GM18951 (cell line): ENCODE data around the gene ARHGAP24.

Experiments used
- POLR2A ChIP-seq: IDR thresholded peaks from 4 replicates; pipeline ENCODE4 v1.6.1; 2011; ENCODE audit warnings: mild to moderate bottlenecking; ENCODE audit not compliant: insufficient read length, insufficient read depth; ENCODE audit errors: extremely low read depth
- in situ Hi-C: fragments of 300-500 bp; cut with MboI; formaldehyde crosslinking; loops from one replicate; pipeline ENCODE4 v1.12.0; 2022; ENCODE audit warnings: low sequenced_read_pairs, mixed read lengths, inconsistent platforms; ENCODE audit not compliant: unreplicated experiment

ARHGAP24 gene

DNA sequence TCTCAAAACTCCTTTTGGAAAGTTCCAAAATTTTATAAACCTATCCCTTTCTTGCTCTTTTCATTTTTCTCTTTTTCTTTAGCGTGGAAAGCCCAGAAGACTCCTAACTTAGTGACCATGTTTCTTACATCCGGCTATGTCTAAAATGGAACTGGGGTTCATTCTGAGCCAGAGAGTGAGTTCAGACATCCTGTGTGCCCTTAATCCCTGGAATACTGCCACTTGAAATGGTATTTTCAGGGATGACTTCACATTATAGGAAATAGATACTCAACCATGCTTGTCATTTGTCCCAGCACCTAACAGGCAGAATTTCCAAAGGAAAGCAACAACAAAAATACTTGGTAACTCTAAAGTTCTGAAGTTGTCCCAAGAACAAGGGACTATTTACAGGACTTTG, 379.6 kb downstream of the ARHGAP24 start:
- no peak for TF ChIP-seq POLR2A
- in situ Hi-C loops, result no loop called here

DNA sequence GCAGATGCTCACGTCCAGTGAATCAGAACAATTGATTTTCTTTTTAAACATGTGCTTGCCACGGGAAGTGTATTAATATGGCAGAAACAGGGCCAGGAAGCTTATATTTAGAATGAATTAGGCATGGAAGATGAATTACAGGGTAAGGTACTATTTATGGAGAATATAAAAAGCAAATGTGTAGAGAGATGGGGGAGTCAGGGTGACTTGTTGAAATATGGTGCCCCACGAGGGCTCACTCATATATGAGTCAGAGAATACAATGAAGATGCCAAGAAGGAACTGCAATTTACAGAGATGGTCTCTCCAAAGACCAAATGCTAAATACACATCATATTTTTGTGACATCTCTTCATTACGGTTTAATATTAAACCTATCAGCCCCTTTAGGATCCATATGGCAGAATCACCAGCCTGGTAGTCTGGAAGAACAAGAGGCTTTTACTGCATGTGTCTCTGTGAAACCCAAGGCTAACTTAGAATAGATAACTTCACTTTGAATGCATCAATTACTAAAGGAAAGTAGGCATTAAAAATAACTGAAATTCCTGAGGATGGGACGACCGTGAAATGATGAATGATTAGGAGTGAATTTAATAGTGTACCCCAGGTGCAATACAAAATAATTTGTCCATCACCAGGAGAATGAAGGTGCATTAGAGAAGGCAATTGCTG, 385.3 kb downstream of the ARHGAP24 start:
- in situ Hi-C loops, result no loop called here
- no peak for TF ChIP-seq POLR2A

DNA sequence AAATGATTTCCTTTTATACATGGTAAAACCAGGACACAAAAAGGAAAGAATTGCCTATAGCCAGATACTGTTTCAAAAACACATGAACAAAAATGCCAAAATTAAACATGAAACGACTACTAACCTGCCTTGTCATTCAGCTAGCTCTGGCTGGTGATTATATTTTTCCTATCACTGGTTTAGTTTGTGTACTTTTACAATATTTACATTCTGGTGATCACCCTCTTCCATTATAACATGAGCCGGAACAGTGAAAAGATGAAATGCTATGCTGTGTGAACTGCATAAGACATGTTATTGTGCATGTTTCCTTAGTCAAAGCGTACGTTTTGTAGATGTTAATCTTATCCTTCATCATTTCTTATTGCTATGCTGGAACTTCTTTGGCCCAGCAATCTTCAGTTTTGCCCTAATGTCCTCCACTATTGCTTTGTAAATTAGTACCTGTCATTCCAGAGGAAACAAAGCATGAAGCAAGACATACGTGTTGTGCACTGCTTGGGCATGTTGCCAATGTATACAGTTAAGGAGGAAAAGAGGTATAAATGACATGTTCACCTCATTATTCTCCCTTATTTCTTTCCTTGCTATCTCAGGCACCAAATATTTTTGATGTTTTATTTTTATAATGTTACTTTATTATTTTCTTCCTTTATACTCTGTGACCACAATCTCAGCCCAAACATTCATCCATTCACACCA, 386.3 kb downstream of the ARHGAP24 start:
- TF ChIP-seq POLR2A, result no peak
- in situ Hi-C loops, result no loop called here

DNA sequence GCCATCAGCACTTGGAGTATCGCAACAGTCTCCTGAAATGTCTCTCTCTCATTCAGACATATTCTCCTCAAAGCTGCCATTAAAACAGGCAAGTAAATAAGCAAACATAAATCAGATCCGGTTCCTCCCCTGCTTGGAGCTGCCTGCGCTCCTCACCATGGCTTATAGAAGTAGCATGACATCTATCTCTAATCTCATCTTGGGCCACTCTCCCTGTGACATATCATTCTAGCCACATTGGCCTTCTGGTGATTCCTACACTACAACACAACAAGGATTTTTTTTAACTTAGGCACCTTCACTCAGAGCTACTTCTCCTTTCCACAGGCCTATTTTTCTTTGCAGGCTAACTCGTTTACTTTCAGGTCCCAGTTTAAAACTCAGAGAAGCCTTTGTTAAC, 387.9 kb downstream of the ARHGAP24 start:
- no peak for TF ChIP-seq POLR2A
- in situ Hi-C loops, result no loop called here

DNA sequence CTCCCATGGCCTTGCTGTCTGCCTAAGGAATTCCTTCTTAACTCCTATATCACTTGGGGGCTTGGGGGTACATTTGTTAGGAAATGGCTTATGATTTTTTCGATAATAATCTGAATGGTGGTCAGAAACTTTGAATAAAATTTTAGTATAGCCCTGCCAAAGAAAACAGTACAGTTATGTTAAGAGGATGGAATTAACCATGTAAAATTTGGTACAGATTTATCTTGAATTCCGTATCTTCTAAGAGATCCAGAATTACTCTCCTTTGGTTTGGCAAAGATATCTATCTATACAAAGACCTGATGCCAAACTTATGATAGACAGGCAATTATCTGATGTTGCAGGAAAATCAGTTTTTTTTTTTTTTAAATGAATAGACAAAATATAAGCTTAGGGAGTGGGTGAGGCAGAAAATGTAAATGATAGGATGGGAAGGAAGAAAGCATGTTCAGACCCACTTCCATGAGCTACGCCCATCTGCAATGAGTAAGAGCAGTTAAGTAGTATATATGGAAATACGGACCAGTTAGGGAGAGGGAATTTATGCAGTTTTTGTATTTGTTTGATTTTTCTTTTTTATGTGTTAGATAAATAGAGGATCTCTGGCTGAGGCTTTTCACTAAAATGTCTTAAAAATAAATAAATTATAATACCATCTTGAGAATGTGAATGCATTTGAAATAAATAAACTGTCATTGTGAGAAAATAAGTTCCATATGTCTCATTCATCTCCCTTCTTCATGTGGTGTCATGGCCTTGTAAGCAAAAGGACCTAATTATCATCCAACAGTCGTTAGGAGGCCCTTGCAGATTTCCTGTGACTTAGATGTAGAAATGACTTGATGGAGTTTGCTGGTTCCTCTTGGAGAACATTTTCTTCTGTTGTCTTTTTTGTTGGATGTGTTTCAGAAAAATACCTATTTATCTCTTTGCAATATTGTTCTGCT, 389.6 kb downstream of the ARHGAP24 start:
- in situ Hi-C loops, result no loop called here
- no peak for TF ChIP-seq POLR2A

DNA sequence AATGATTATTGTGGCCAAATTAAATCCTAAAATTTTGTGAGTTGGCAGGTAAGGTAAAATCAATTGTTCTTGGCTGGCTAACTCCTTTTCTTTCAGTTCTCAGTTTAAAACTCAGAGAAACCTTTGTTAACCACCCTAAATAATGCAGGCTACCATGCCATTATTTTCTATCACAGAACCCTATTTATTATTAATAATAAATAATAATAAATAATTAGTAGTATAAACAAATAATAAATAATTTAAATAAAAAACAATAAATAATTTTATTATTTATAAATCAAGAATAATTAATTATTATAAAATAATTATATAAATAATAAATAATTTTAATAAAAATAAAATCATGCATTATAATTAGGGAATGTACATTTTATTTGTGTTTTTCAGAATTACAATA, 390.3 kb downstream of the ARHGAP24 start:
- no peak for TF ChIP-seq POLR2A
- in situ Hi-C loops, result no loop called here

DNA sequence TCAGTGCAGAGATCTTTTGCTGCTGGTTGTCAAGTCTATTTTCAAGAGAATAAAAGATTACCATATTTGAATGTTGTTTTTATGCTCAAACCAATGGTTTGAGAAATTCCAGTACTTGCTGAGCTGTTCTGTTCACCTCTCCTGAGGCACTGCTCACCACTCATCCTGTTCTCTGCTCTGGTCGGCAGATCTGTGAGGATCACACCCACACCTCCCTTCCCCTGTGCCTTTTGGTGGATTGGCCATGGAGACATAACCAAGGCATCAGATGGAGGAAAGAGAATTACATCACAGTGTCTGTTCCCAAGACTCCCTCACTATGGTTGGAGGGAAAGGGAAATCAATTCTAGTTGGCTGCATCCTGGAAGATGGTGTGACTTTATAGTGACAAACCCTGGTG, 391.6 kb downstream of the ARHGAP24 start:
- TF ChIP-seq POLR2A, result no peak
- in situ Hi-C loops, result no loop called here

DNA sequence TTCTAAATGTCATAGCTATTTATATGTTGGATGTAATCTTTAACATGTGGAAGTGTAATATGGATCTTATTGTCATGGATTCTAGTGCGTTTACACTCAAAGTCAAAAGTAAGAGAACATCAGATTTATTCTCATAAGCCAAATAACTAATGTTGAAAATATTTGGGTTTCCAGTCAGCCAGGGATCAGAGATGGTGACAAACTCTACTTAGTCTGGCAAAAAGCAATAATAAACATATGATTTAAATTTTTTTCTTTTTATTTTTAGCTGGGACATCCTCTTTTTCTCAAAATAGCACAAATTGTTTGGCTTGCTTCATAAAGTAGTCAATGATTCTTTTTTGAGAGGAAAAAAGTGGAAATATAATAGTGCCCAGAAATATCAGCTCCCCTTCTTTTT, 392.3 kb downstream of the ARHGAP24 start:
- TF ChIP-seq POLR2A, result no peak
- in situ Hi-C loops, result no loop called here

DNA sequence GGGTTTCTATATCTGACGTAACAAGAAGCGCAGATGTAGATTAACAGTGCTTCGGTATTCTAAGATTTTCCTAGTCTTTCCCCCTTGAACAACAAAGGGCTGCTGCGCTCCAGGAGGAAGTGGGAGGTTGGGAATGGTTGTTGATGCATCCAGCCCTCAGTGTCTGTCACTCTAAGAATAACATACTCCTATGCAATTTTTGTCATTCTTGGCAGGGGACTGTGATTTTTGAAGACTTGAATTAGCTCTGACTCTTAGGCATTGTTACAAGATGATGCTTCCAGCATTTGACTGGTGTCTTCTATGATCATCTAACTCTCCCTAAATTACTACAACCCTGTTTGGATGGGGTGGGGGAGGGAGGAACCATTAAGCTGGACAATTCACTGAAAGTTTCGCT, 394.2 kb downstream of the ARHGAP24 start:
- TF ChIP-seq POLR2A, result no peak
- in situ Hi-C loops, result no loop called here

DNA sequence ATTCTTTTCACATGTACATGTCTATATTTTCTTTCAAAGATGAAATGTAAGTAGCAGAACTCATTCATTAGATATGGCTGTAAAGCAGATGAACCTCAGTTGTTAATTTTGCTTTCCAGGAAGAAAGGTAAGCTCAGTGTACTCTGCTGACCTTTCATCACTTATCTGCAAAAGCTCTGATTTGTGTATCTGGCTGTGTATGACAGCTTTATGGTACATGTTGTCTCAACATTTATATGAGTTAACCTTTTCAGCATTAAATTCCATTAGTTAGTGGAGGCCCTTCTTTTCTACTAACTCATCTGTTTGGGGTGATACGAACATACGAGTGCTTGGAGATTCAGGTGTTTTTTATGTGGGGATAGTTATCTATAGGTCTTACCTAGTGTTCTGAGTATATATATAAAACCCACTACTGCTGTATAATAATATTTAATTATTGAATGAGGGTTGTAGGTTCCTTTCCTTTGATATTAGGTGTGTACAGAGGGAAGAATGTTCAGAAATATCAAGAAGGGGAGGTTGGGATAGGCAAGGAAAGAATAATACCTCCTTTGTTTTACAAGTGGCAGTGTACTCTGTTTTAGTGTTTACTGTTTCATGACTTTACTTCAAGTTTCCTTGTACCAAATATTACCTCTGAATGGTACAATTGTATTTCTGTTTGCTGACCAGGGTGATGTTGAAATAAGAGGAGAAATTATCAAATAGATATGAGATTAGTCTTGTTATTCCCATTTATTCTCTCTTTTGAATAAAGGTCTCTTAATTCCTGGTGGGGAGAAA, 395.5 kb downstream of the ARHGAP24 start:
- in situ Hi-C loops, result no loop called here
- TF ChIP-seq POLR2A, result no peak

DNA sequence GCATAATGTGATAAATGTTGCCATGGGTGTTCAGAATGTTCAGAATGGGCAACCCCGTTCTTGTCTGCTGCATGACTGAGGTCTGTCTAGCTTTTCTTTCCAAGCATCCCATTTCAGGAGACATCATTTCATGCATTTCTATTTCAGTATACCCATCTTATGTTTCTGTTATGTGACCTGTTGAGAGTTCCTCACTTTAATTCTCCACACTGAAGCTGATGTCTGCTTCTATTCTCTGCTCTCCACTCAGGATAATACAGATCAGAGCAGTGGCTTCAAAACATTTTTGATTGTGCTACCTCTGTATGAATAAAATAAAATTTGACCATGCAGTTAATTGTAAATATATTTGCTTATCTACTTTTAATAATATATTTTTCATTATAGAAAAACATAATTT, 398.6 kb downstream of the ARHGAP24 start:
- in situ Hi-C loops, result no loop called here
- no peak for TF ChIP-seq POLR2A

DNA sequence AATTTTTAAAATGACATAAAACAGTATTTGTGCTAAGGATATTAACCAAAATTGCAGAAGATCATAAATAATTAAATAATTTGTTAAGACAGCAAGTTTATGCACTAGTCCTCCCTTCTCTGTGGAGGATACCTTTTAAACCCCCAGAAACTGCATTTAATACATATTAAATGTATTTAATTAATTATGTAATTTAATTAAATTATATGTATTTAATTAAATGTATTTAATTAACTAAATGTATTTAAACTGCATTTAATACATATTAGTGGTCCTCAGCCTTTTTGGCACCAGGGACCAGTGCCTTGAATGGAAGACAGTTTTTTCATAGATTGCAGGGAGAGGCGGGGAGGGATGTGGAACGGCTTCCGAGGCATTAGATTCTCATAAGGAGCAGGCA, 404.6 kb downstream of the ARHGAP24 start:
- TF ChIP-seq POLR2A, result no peak
- in situ Hi-C loops, result no loop called here

- no peak for TF ChIP-seq POLR2A
- in situ Hi-C loops, result no loop called here
These were observed 408.2 kb downstream of the ARHGAP24 start for GRCh38 chr4:85883180-85883579.
